C4-2B (cell line): ENCODE measurements around the gene SYT9.

Experiments
- ZFX ChIP-seq: fragments of 450-650 bp; IDR thresholded peaks from 2 replicates; pipeline ENCODE4 v1.6.1; 2017
- TF ChIP-seq, protein P1 (sequence below): fragments of 450-650 bp; conservative IDR thresholded peaks from 2 replicates; pipeline ENCODE4 v1.5.1; 2017; ENCODE audit warnings: mild to moderate bottlenecking

DNA sequence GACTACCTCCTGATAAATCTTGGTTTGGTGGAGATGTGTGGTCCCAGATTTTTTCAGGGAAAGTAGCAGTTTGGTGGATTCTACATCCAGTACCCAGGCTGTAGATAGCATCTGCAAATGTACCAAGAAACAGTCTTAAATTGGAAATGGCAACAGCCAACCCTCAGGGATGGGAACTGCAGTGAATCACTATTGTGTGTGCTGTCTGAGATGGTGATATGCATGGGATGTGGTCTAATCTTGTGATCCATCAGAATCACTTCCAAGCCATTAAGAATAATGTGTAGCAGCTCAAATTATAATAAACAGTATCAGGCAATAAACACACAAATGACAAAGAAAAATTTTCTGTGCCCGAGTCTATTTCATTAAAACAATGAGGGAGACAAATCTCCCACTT is 237.0 kb downstream of the SYT9 start:
- TF ChIP-seq, protein P1, sequence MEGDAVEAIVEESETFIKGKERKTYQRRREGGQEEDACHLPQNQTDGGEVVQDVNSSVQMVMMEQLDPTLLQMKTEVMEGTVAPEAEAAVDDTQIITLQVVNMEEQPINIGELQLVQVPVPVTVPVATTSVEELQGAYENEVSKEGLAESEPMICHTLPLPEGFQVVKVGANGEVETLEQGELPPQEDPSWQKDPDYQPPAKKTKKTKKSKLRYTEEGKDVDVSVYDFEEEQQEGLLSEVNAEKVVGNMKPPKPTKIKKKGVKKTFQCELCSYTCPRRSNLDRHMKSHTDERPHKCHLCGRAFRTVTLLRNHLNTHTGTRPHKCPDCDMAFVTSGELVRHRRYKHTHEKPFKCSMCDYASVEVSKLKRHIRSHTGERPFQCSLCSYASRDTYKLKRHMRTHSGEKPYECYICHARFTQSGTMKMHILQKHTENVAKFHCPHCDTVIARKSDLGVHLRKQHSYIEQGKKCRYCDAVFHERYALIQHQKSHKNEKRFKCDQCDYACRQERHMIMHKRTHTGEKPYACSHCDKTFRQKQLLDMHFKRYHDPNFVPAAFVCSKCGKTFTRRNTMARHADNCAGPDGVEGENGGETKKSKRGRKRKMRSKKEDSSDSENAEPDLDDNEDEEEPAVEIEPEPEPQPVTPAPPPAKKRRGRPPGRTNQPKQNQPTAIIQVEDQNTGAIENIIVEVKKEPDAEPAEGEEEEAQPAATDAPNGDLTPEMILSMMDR: no peak
- TF ChIP-seq ZFX: no peak
